ENCODE data around the gene FOXJ3. TPM values are rescaled to one million over a fixed set of nuclear protein-coding genes. Genes with fewer than 3 reads are reported as not detected.

FOXJ3 gene
- total and polyA plus RNA-seq, 2 donors (not counting 1 experiment from before 2014, with no cell fraction given), result 22.6 to 29.5 TPM

GRCh38 chr1:42168391-42168670 is 166.7 kb downstream of the FOXJ3 start:
- no peaks in the 10 kb centered on the region for H3K4me1 ChIP-seq (ENCODE audit: control insufficient read depth, extremely low read depth, insufficient read depth, low read length)
- H2AFZ ChIP-seq (ENCODE audit: low read length), result no peak overlapping the region
- no peak overlapping the region for H3K27ac ChIP-seq (ENCODE audit: insufficient read depth, low read length)
- H3K9me3 ChIP-seq (ENCODE audit: control insufficient read depth, insufficient read depth, low read depth, low read length), result no peaks in the 10 kb centered on the region
- DNase-seq (ENCODE audit: low read depth in 2 of 2), result no peak
- H3K9ac ChIP-seq (ENCODE audit: insufficient read depth, low read length), result no peak overlapping the region
- H3K4me3 ChIP-seq (replicated peaks in 1 of 4; ENCODE audit: control extremely low read depth in 1 of 4, insufficient read depth in 1 of 4, low read depth in 3 of 4, low read length in 4 of 4), result no peak overlapping the region
- H3K79me2 ChIP-seq (ENCODE audit: control insufficient read depth, insufficient read depth, low read length), result no peaks in the 10 kb centered on the region
- TF ChIP-seq CTCF (conservative IDR thresholded peaks at IDR 0.05 in 1 of 2, IDR thresholded peaks at IDR 0.05 in 1 of 2; ENCODE audit: low read depth in 1 of 2, low read length in 2 of 2) (no peak), EZH2 (IDR thresholded peaks at IDR 0.05; ENCODE audit: low read length, missing control alignments) (no peak)
- H4K20me1 ChIP-seq (ENCODE audit: control insufficient read depth, extremely low read depth, insufficient read depth, low read length), result no peaks in the 10 kb centered on the region
- H3K36me3 ChIP-seq (ENCODE audit: control insufficient read depth, insufficient read depth, low read length), result no peaks in the 10 kb centered on the region
- H3K4me2 ChIP-seq (ENCODE audit: extremely low read depth, insufficient read depth, low read length), result no peak overlapping the region
- no peaks in the 10 kb centered on the region for H3K27me3 ChIP-seq (ENCODE audit: control insufficient read depth, insufficient read depth, low read length)

GRCh38 chr1:42167611-42168390 is 167.2 kb downstream of the FOXJ3 start:
- Histone ChIP-seq H3K27ac (ENCODE audit: insufficient read depth, low read length) (no peak overlapping the region), H3K36me3 (ENCODE audit: control insufficient read depth, insufficient read depth, low read length) (no peaks in the 10 kb centered on the region), H3K4me1 (ENCODE audit: control insufficient read depth, extremely low read depth, insufficient read depth, low read length) (no peaks in the 10 kb centered on the region), H3K9me3 (ENCODE audit: control insufficient read depth, insufficient read depth, low read depth, low read length) (no peaks in the 10 kb centered on the region), H3K79me2 (ENCODE audit: control insufficient read depth, insufficient read depth, low read length) (no peaks in the 10 kb centered on the region), H3K4me2 (ENCODE audit: extremely low read depth, insufficient read depth, low read length) (no peak overlapping the region), H3K27me3 (ENCODE audit: control insufficient read depth, insufficient read depth, low read length) (no peaks in the 10 kb centered on the region), H2AFZ (ENCODE audit: low read length) (no peak overlapping the region), H4K20me1 (ENCODE audit: control insufficient read depth, extremely low read depth, insufficient read depth, low read length) (no peaks in the 10 kb centered on the region), H3K9ac (ENCODE audit: insufficient read depth, low read length) (no peak overlapping the region), H3K4me3 (replicated peaks in 1 of 4; ENCODE audit: control extremely low read depth in 1 of 4, insufficient read depth in 1 of 4, low read depth in 3 of 4, low read length in 4 of 4) (no peak overlapping the region)
- DNase-seq (ENCODE audit: low read depth in 2 of 2), result no peak
- TF ChIP-seq EZH2 (IDR thresholded peaks at IDR 0.05; ENCODE audit: low read length, missing control alignments), result no peak
- no peak for TF ChIP-seq CTCF (conservative IDR thresholded peaks at IDR 0.05 in 1 of 2, IDR thresholded peaks at IDR 0.05 in 1 of 2; ENCODE audit: low read depth in 1 of 2, low read length in 2 of 2)

- no peak overlapping the region for H3K27ac ChIP-seq (ENCODE audit: insufficient read depth, low read length)
- no peaks in the 10 kb centered on the region for H3K27me3 ChIP-seq (ENCODE audit: control insufficient read depth, insufficient read depth, low read length)
- no peak overlapping the region for H3K4me2 ChIP-seq (ENCODE audit: extremely low read depth, insufficient read depth, low read length)
- TF ChIP-seq EZH2 (IDR thresholded peaks at IDR 0.05; ENCODE audit: low read length, missing control alignments) (no peak), CTCF (conservative IDR thresholded peaks at IDR 0.05 in 1 of 2, IDR thresholded peaks at IDR 0.05 in 1 of 2; ENCODE audit: low read depth in 1 of 2, low read length in 2 of 2) (no peak)
- H4K20me1 ChIP-seq (ENCODE audit: control insufficient read depth, extremely low read depth, insufficient read depth, low read length), result no peaks in the 10 kb centered on the region
- H3K4me3 ChIP-seq (replicated peaks in 1 of 4; ENCODE audit: control extremely low read depth in 1 of 4, insufficient read depth in 1 of 4, low read depth in 3 of 4, low read length in 4 of 4), result no peak overlapping the region
- no peak overlapping the region for H2AFZ ChIP-seq (ENCODE audit: low read length)
- no peaks in the 10 kb centered on the region for H3K79me2 ChIP-seq (ENCODE audit: control insufficient read depth, insufficient read depth, low read length)
- no peaks in the 10 kb centered on the region for H3K36me3 ChIP-seq (ENCODE audit: control insufficient read depth, insufficient read depth, low read length)
- H3K9me3 ChIP-seq (ENCODE audit: control insufficient read depth, insufficient read depth, low read depth, low read length), result no peaks in the 10 kb centered on the region
- H3K9ac ChIP-seq (ENCODE audit: insufficient read depth, low read length), result no peak overlapping the region
- H3K4me1 ChIP-seq (ENCODE audit: control insufficient read depth, extremely low read depth, insufficient read depth, low read length), result no peaks in the 10 kb centered on the region
- peak; percentile 30 to 53 for DNase-seq (ENCODE audit: low read depth in 2 of 2)
Observed at GRCh38 chr1:42165511-42166210, 169.4 kb downstream of the FOXJ3 start.
